Measurements from ENCODE around the gene NEMF.
"Not testable (repeated sequence)": the region's sequence is repeated elsewhere in the genome, so short reads cannot be mapped to it uniquely, and the experiment has no call there.

The NEMF gene

DNA sequence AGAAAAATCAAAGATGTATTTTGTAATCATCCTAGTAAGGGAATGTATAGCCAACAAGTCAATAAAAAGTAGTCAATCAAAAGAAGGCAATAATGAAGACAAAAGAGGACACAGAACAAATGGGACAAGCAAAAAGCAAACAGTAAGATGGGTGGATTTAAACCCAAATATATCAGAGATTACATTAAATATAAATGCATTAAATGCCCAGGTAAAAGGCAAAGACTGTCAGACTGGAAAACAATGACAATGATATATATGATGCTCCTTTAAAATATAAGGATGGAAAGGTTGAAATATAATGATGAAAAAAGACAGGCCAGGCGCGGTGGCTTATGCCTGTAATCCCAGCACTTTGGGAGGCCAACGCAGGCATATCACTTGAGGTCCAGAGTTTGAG is 35.7 kb downstream of the NEMF start:
- DNase-seq (ENCODE audit: low spot score), result no peak

DNA sequence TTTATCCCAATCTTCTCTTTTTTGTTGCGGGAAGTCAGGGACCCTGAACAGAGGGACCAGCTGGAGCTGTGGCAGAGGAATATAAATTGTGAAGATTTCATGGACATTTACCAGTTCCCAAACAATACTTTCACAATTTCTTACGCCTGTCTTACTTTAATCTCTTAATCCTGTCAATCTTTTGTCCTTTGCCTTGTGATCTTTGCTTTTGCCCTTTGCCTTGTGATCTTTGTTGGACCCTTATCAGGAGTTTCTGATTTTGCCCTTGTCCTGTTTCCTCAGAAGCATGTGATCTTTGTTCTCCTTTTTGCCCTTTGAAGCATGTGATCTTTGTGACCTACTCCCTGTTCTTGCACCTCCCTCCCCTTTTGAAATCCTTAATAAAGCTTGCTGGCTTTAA is 36.5 kb downstream of the NEMF start:
- DNase-seq (ENCODE audit: low spot score), result not testable (repeated sequence)

DNA sequence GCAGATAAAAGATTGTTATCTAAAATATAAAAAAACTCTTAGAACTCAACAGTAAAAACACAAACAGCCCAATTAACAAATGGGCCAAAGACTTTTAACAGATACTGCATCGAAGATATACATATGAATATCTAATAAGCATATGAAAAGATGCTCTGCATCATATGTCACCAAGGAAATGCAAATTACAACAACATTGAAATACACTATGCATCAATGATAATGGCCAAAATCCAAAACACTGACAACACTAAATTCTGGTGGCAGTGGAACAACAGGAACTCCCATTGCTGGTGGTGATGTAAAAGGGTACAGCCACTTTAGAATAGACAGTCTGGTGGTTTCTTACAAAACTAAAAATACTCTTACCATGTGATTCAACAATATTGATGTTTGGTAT is 43.8 kb downstream of the NEMF start:
- no peak for DNase-seq (ENCODE audit: low spot score)

DNA sequence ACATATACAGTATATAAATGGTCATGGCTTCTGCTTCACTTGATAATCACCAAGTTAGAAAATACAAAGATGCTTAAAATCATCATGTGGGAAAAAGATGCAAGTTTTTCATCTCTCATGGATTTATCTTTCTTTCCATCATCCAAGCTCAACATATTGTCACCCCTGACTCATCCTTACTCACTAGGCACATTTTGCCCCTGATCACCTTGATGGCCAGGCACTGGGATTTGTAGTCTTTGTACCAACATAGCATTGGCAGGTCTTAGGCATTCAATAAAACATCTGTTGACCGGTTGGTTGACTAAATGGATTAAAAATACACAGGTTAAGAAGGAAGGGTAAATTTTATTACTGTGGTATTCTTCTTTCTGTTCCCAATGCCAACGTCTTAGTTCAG is 56.6 kb downstream of the NEMF start:
- DNase-seq (ENCODE audit: low spot score), result no peak

DNA sequence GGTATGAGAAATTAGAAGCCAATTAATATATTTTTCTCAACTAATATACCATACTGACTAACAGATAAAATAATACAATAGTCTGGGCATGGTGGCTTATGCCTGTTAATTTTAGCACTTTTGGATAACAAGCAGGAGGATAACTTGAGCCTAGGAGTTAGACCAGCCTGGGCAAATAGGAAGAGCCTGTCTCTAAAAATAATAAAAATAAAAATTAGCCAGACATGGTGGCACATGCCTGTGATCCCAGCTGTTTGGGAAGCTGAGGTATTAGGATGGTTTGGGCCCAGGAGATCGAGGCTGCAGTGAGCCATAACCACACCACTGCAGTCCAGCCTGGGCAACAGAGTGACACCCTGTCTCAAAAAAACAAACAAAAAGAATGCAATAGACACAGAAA is 60.0 kb downstream of the NEMF start:
- no peak for DNase-seq (ENCODE audit: low spot score)

DNA sequence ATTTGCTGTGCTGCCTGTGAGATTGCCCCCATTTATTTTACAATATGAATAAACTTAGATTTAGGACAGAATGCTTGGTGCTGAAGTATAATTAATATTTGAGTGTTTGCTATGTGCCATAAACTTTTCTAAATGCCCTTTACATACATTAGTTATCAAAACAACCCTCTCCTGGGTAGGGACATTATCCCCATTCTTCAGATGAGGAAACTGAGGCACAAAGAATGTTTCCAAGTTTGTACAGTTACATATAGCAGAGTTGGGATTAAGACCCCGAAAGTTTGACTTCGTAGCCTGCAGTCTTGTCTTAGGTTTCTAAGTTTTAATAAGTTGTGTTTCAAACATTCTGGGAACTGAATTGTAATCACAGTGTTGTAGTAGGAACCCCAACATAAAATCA is 66.3 kb downstream of the NEMF start:
- no peak for DNase-seq (ENCODE audit: low spot score)

DNA sequence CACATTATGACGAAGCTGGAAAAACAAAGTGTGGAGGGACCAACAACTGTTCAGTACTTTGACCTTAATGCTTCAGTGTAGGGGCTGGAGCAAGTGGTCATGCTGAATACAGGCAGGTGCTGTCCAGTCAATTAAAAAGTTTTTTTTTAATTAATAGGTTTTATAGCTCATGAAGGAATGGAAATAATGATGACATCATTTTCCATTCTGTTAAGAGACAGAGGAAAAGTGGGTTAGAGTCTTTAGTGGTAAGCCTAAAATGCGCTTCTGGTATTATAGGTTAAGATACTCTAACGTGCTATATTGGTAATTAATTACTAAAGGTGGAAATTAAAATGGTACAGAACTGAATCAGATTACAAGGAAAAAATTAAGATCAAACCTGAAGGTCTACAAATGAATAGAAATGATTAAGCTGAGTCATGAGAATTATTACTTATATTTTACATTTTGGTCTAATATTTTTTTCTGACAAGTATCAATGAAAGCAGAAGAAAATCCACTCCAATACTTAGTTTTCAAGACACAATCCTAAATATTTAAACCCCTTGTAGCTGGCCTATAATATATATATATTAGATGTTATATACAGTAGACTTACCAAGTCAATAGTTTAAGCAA is 69.1 kb downstream of the NEMF start:
- no peak for DNase-seq (ENCODE audit: low spot score)

DNA sequence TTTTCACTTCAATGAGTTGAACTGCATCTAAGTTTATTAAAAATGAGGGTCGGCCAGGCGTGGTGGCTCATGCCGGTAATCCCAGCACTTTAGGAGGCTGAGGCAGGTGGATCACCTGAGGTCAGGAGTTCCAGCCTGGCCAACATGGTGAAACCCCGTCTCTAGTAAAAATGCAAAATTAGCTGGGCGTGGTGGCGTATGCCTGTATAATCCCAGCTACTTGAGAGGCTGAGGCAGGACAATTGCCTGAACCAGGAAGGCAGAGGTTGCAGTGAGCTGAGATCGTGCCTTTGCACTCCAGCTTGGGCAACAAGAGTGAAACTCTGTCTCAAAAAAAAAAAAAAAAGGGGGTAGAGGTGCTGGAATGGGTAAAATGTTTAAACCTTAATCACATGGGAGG is 71.5 kb downstream of the NEMF start:
- DNase-seq (ENCODE audit: low spot score), result not testable (repeated sequence)

DNA sequence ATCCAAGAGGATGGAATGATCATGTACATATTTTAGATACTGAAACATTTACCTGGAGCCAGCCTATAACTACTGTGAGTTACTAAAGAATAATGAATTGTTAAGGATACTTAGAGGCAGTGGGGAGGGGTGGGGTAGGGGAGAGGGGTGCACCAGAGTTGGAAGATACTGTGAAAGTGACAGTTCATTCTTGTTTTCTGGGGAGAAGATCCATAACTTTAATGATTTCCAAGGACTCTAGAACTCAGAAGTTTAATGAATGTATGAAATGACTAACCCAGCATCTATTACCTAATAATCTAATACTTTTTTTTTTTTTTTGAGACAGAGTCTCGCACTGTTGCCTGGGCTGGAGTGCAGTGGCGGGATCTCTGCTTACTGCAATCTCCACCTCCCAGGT is 74.2 kb downstream of the NEMF start:
- DNase-seq (ENCODE audit: low spot score), result no peak

DNA sequence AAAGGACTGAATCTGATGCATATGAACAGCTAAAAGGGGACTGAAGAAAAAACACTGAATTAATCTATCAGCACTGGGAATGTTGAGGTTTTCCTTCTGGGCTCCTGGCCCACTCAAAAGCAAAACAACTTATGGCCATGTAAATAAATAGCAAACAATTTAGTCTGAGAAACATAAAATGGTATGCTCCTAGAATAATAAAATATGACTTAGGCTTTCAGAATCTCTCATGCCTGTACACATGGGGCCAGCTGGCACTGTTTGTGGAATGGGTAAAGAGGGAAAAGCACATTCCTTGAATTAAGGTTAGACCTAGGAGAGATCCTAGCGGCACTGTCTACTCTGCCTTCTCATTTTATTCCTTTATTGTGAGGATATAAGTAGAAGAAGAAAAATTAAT is 78.5 kb downstream of the NEMF start:
- no peak for DNase-seq (ENCODE audit: low spot score)

DNA sequence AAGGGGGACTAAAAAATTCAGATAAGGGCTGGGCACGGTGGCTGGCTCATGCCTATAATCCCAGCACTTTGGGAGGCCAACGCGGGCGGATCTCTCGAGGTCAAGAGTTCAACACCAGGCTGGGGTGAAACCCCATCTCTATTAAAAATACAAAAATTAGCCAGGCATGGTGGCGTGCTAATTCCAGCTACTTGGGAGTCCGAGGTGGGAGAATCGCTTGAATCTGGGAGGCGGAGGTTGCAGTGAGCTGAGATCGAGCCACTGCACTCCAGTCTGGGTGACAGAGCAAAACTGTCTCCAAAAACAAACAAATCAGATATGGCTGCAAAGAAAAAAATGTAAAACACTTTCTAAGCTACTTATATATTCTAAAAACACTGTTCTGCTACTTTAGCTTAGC is 80.9 kb downstream of the NEMF start:
- DNase-seq (ENCODE audit: low spot score), result not testable (repeated sequence)

DNA sequence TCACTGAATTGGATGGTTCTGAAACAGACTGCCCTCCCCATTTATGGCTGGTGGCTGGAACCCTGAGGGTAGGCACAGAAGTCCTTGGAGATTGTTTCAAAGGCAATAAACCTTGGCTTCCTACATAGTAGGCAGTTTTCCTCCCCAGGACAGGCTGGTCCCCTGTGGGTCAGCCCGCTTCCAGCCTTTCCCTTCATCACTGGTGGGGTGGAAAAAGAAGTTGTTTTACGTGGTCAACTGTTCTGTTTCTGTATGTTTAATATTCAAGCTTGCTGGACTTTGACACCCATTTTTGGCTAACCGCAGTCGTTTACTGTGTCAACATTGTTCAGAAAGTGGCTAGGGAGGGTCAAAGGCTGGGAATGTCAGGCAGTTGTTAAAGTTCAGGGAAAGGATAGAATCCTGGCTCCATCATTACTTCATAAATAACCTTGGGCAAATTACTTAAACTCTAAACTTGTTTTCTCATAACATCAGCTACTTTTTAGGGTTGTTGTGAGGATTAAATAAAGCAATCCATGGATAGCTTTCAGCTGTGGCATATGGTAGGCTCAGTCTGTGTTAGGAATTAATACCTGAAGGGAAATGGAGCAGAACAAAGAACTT is 82.3 kb downstream of the NEMF start:
- peak; percentile 11 for DNase-seq (ENCODE audit: low spot score)

DNA sequence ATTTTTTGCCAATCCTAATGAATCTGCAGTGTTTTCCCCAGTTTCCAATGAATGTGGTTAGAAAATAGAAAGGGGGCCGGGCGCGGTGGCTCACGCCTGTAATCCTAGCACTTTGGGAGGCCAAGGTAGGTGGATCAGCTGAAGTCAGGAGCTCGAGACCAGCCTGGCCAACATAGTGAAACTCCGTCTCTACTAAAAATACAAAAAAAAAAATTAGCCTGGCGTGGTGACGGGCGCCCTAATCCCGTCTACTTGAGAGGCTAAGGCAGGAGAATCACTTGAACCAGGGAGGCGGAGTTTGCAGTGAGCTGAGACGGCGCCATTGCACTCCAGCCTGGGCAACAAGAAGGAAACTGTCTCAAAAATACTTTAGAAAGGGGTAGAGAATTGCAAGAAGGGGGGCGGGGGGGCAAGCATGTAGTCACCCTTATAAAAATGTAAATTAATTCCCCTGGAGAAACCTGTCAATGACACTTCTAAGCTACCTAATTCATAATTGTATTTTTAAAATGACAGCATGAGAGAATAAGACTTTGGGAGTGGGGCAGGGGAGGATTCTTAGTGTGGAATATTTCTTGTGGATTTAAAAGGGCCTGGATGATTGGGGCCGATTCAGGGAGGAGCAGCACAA is 82.9 kb downstream of the NEMF start:
- DNase-seq (ENCODE audit: low spot score), result no peak

DNA sequence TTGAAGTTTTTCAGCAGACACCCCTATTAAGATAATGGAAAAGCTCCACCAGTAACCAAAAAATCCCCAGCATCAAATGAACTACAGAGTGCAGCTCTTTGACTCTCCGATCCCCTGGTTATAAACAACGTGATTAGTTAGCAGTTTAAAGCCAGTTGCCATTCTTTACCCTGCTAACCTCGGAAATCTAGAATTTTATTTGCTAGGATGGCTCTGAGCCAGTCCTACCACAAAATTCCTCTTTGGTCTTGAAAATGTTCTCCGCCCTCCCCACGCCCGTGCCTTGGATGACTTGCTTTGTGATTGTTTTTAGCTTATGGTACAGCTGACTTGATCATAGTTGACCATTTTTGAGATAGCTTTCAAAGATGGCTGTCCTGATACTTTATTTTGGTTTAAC is 83.4 kb downstream of the NEMF start:
- peak; percentile 60 for DNase-seq (ENCODE audit: low spot score)

DNA sequence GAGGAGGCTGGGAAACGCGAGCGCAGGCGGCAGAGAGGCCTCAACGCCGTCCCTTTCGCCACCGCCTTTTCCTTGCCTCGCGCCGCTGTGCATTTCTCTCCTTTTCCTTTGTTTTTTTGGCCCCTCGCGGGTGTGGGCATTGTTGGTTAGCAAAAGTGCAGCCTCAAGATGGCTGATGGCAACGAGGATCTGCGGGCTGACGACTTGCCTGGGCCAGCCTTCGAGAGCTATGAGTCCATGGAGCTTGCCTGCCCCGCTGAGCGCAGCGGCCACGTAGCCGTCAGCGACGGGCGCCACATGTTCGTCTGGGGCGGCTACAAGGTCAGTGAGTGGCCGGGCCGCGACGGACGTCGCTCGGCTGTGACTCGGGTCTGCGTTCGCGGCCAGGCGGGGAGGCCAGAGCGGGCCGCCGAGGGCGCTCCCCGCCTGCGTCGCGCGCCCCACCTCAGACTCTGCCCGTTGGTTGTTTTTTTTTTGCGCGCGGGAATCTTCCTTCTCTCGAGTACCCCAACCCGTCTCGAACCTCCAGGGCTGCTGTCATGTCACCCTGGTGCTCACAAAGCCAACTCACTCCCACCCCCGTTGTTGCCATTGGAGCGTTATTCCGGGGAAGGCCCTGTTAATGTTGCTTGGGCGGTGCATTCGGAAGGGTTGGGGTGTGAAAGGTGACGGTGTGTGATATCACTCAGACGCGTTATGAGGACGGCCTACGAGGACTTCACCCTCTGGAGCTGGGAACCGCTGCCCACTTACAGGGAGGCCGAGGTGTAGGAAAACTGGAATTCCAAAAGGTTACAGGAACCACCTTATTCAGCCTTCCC is 84.1 kb downstream of the NEMF start:
- peak; percentile 58 for DNase-seq (ENCODE audit: low spot score)

DNA sequence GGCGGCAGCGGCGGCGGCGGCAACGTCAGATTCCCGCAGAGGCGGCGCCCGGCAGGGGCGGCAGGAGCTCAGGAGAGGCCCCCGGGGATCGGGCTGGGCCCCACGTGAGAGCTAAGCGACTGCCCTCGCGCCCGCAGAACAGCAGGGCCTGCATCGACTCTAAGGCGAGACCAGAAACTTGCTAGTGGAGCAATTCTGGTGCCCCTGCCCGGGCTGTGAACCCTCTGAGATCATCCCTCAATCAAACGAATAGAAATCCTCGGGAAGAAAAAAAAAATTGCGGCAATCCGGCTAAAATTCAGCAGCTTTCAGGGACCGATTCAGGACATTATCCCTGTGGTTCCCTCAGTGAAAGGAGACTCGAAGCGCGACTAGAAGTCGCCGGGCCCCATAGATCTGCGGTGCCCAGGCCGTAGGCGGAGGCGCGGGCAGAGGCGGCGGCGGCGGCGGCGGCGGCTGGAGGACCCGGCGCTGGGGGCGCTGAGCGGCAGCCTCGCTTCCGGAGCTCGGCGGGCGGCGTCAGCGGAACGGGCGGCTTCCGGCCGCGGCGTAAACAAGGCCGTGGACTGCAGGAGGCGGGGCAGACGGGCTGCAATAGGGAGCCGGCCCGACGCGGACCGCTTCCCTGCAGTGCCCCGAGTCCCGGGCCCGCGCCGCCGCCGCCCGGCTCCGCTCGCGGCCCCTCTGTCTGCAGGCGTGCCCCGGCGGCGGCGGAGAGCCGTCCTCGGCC is 84.9 kb downstream of the NEMF start, which contains the start of gene KLHDC2:
Gene KLHDC2 (plus strand): TSS at position 583 of the 730 bp plus-strand sequence. CDS start 316 bp downstream, outside the sequence.
- DNase-seq (ENCODE audit: low spot score), result peak; percentile 94

DNA sequence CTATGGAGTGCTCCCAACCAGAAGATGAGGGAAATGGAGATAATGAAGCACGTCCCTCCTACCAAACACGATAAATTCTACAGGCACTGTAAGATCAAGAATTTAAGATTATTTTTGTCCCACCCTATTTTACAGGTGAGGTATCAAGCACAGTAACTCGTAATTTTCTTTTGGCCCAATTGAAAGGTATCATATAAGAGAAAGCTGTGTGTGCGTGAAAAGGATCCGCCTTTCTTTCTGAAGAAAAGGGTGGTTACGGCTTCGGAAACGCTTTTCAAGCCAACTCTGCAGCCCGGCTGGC is 85.4 kb downstream of the NEMF start:
- no peak for DNase-seq (ENCODE audit: low spot score)

DNA sequence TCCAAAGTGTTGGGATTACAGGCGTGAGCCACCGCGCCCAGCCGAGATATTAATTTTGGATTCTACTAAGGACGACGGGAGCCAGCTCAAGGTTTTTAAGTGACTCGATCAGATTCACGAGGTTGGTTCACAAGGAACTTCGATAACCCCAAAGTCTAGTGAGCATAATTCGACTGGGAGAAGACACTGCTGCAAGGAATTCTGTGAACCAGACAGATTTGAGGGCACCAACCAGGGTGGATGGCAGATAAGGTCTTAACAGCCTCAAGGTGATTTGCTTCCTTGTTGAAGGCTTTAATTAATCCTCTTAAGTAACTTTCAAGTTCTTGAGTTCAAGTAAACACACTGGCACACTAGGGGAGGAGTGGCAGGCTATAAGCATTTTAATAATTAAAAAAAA is 85.7 kb downstream of the NEMF start:
- DNase-seq (ENCODE audit: low spot score), result no peak

DNA sequence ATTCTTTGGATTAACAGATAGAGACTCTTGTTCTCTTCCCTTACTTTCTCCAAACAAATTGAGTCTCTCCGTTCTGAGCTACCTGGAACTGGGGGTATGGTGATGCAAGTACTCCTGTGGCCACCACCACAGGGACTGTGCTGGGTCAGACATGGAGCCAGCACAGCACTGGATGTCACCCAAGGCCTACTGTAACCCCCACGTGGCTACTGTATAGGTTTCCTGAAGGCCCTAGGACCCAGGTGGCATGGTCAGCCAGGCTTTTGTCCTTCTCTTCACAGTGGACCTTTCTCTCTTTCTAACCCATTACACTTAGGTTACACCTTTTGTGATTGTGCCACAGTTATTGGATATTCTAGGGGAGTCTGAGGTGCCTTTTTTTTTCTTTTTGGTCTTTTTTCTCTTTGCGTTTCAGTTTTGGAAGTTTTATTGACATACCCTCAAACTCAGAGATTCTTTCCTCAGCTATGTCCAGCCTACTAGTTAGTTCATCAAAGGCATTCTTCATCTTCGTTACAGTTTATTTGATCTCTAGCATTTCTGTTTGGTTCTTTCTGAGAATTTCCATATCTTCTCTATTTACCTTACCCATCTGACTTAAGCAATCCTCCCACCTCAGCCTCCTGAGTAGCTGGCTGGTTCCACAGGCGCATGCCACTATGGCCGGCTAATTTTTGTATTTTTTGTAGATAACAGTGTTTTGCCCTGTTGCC is 90.6 kb downstream of the NEMF start:
- no peak for DNase-seq (ENCODE audit: low spot score)

DNA sequence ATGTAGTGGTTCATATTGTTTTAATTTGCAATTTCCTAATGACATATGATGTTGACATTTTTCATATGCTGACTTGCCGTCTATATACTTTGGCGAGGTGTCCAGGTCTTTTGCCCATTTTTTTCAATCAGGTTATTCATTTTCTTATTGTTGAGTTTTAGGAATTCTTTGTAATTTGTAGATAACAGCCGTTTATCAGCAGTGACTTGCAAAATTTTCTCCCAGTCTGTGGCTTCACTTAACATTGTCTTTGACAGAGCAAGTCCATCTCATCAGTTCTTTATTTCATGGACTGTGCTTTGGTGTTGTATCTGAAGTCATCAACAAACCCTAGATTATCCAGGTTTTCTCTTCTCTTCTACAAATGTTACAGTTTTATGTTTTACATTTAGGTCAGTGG is 97.2 kb downstream of the NEMF start:
- no peak for DNase-seq (ENCODE audit: low spot score)

DNA sequence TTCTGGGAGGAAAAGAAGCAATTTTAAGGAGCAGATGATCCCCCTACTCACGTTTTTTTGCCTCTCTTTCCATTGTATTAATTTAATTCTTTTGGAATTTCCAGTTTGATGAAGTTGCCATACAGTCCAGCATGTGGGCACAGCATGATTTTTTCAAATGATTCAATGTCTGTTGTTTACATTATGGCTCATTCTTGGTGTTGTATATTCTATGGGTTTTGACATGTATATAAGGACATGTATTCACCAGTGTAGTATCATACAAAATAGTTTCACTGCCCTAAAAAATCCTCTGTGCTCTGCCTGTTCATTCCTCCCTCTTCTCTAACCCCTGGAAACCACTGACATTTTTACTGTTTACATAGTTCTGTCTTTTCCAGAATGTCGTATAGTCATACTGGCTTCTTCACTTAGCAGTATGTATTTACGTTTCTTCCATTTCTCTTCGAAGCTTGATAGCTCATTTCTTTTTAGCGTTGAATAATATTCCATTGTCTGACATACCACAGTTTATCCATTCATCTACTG is 98.0 kb downstream of the NEMF start:
- no peak for DNase-seq (ENCODE audit: low spot score)

All from GM03348 (cell line).